DMS53 (cell line): ENCODE data around the gene POU2F1.

ENCODE experiments used
- DNase-seq: peaks from one replicate; lab custom pipeline; 2025; lab: John Stamatoyannopoulos, UW

POU2F1 gene

DNA sequence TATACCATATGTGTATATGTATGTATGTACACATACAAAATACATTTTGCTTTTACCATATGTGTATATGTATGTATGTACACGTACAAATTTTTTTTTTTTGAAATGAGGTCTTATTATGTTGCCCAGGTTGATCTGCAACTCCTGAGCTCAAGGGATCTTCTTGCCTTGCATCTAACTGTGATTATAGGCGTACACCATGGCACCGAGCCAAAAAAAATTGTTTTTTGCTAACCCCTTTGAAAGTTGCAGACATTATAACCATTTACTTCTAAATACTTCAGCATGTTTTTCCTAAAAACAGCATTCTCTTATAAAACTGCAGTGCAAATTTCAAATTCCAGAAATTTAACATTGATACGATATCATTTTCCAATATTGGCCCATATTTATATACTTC, 147.0 kb downstream of the POU2F1 start:
- DNase-seq: no peak

DNA sequence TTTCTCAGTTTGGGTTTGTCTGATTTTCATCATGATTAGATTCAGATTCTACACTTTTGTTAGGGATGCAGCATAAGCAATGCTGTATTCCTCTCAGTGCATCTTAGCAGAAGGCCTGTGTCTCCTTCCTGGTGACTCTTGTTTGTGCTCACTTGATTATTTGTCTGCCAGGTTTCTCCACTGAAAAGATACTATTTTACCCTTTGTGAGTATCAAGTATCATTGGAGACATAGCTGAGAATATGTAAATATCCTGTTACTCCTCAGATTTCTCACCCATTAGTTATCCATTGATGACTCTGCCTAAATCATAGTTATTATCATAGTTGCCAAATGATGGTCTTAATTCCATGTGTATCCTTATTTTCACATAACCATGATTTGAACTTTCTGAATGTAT, 148.5 kb downstream of the POU2F1 start:
- no peak for DNase-seq

DNA sequence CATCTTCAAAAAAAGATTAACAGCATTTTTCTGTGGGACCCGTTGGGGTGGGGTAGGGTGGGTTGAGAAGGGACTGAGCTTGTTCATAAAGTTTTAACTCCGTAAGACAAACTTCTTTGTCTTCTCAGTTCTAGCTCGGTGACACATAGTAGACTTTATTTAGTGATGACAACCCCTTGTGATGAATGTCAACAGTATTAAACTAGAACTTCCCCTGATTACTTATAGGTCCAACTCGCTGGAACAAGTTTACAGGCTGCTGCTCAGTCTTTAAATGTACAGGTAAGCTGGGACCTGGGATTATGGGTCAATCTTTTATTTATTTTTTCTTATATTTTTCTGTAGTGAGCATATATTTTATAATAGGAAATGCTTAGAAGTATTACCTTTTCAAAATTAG, 149.2 kb downstream of the POU2F1 start:
- no peak for DNase-seq

DNA sequence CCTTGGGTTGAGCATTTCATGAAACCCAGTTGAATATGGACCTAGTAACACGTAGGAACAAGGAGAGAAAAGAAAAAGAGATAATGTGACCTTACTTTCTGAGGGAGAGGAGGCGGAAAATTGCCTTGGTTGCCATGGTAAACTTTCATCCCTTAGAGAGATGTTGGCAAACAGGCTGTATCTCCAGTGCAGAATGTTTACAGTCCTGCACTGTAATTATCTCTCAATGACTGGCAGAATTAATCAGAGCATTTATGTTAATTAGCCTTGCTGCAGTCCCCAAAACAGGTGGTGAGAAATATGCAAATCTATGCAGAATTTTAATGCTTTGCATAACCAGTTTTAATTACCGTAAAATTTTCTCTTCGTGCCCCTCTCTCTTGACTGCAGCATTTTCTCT, 150.3 kb downstream of the POU2F1 start:
- no peak for DNase-seq

DNA sequence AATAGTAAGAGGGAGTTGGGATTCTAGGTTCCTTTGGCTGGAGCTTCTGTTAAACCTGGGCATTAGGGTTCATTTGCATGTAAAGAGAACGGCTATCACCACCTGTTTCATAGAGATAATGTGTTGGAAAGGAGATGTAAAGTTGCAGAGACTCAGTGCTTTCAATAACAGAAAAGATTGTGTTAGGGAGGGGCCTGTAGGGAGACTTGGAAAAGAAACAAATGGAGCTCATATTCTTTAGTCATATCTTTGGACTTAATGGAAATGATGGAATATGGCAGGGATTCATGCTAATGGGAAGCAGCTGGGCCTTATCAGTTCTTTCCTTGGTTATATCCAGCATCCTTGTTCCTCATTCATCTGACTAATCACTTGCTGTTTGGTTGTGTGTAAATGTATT, 152.7 kb downstream of the POU2F1 start:
- DNase-seq: no peak

DNA sequence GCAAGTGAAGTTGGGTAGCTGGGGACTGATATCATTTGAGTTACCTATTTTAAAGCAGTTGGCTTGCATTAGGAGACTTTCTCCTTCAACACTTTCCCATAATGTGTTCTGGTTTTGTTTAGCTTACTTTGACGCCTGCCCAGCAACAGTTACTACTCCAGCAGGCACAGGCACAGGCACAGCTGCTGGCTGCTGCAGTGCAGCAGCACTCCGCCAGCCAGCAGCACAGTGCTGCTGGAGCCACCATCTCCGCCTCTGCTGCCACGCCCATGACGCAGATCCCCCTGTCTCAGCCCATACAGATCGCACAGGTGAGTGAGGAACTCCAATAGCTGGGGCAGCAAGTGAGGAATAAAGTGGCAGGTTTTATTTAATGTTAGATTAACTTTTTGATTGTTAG, 153.3 kb downstream of the POU2F1 start:
- DNase-seq: no peak

DNA sequence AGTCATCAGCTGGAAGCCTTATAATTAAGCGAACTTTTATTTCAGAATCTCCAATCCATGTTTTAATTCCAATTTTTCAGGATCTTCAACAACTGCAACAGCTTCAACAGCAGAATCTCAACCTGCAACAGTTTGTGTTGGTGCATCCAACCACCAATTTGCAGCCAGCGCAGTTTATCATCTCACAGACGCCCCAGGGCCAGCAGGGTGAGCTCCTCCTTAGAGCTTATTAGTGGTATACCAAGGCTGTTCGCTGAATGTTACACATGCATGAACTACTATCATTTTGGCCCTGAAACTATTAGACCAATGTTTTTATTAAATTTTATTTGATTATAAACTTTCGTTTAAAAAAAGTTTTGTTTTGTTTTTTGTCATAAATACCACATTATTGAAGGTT, 155.3 kb downstream of the POU2F1 start:
- DNase-seq: no peak

DNA sequence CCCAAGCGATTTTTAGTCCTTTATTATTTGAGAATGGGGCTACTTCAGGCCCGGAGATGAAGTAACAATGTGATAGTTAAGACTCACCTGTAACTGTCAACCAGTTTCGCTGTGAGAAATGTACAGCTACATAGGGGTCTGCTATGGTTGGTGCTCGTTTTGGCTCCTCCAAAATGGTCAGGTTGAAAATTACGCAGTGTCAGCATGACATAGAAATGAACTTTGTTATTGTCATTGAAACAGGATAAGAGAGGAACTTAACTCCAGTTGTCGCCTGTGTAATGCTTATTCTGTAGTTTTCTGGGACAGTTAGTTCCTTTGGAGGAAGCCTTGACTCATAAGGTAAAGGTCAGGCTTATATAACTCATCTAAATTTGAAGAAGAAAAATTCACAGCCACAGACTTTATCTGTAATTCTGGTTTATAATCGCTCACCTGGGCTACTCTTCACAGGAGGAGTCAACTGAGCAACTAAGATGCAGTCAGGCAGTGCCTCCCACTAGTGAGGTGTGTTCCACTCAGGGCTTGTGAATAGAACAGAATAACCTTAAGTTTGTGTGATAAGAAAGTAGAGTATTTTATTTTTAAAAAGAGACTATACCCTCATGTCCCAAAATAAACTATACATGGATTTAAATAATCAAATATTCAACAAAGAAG, 166.7 kb downstream of the POU2F1 start:
- no peak for DNase-seq

DNA sequence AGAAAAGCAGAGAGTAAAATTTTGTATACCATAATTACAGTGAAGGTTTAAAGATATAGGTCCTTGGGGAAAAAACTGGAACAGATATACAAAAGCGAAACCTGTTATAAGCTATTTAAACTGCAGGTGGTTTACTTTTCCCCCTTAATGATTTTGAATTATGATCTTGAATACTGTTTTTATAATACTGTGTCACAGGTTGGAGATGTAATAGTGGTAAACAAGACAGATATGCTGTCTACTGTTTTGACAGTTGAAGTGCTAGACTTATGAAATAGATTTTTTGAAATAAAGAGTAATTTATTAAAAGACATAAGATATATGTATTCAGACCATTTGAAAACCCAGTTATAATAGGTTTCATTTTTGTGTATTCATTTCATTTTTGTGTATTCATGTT, 168.3 kb downstream of the POU2F1 start:
- no peak for DNase-seq

DNA sequence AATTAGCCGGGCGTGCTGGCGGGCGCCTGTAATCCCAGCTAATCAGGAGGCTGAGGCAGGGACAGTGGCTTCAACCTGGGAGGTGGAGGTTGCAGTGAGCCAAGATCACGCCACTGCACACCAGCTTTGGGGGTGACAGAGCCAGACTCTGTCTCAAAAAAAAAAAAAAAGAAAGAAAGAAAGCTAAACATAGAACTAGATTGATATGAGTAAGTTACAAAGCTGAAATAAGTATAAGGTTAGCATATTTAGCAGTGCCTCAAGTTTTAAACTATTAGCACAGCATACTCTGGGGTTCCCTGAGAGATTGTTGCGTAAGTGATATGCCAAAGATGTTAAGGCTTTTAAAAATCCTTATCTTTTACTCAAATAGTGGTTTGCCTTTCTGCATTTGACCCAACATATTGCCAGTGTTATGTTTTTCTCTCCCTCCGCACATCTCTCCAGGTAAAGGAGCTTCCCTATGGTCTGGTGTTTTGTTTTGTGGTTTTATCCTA, 171.6 kb downstream of the POU2F1 start:
- no peak for DNase-seq

DNA sequence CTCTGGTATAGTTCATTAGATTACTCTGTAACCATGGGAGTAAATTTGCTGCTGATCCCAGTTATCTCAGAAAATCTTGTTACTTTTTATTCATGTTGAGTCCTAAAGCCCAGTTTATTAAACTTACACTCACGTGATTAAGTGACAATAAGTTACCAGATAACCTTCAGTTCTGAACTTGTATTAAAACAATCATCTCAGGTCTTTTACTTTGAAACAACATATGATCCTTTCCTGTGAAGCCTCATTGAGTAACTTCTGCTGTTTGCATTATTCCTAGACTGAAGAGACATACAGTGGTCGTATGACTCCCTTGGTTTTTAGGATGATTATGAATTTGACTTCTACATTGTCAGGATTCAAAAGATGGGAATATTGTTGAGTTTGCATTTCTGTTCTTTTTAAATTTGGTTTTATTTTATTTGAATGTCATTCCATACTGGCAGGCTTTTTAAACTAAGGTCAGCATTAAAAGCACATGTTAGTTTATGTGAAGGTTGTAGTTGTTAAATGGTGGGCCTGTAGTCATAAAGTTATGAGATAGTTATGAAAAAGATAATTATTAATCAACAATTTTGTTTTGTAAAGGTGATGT, 179.8 kb downstream of the POU2F1 start:
- DNase-seq: no peak

DNA sequence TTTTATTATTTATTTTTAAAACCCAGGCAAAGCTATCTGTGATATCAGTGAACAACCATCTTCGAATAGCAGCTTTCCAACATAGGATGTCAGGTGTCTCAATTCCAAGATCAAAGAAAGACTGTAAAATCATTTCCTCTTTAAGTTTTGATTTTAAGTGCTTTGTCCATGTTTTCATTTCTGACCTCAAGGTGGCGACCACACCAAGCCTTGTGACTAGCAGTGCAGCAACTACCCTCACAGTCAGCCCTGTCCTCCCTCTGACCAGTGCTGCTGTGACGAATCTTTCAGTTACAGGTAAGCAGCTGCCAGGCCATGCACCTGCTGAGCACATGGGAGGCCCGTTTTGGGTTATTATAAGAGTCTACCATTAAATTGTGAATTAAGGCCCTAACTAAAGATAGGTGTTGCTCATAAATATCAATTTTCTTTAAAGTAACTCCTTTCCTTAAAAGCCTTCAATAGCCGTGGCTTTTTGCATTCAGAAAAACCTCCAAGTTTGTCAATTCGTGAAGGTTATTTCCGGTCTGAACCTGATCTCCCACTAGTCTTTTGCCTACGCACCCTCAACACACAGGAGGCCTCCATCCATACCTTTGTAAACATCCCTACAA, 180.7 kb downstream of the POU2F1 start:
- peak; percentile 92 for DNase-seq

DNA sequence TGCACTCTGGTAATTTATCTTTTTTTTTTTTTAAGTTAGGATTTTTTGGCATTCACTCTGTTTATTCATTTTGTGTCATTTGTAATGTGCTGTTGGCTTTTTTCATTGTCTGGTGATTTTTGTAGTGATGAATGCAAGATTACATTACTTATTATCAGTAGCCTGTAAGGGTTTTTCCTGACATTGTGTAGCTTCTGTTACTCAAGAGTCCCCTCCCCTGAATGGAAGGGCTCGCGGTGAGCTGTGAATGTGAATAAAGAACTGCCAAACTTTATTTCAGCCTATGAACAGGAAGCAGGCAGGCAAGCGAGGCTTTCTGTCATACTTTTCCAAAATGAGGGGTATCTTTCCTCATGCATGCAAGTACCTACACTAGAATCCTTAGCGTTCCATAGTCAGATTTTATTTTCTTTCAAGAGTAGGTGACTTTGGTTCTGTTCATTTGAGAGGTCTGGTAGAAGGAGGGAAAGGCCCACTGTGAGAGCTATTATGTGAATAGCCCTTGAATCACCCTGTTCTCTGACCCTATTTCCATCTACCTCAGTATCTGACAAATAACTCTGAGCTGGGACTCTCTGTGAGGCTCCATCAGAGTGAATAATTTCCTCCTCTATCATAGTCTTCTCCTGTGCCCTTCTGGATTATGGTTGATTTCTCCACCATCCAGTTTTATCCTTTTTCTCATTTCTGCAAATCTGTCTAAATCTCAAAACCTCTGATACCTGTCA, 183.6 kb downstream of the POU2F1 start:
- DNase-seq: no peak

DNA sequence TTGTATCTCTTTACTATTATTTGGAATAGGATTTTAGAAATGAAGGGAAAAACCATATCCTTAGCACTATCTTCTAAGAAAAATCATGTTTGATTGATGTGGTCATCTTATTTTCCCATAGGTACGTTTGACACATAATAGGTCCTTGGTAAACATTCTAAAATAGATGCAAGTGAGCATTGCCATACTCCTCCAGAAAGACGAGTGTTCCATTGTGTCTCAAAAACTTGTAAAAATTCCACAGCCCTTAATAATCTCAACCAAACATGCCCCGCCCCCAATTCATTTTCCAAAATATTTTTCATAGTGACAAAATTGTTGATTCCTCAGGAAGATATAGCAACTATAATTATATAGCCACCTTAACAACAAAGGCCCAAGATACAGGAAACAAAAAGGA, 184.2 kb downstream of the POU2F1 start:
- DNase-seq: no peak

DNA sequence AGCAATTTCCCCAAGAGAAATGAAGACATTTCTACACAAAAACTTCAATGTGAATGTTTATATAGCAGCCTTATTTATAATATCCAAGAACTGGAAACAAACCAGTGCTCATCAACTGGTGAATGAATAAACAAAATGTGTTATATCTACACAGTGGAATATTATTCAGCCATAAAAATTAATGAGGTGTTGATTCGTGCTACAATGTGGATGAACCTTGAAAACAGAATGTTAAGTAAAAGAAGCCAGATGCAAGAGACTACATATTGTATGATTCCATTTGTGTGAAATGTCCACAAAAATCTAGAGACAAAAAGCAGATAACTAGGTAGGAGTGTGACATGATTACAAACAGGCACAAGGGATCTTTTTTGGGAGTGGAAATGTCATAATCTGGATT, 187.7 kb downstream of the POU2F1 start:
- DNase-seq: no peak

DNA sequence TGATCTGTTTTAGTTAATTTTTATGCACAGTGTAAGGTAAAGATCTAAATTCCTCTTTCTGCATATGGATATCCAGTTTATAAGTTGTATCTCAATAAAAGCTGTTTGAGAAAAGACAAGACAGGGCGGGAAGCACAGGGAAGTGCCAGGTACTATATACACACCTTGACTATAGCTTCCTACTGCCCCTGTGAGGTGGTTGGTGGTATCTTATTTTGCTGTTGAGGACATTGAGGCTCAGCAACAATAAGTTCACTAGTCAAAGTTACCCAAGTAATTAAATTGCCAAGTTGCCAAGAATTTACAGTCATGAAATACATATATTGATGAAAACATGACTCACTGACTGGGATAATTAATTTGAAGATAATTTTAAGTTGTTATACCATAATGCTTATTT, 188.5 kb downstream of the POU2F1 start:
- peak; percentile 40 for DNase-seq

DNA sequence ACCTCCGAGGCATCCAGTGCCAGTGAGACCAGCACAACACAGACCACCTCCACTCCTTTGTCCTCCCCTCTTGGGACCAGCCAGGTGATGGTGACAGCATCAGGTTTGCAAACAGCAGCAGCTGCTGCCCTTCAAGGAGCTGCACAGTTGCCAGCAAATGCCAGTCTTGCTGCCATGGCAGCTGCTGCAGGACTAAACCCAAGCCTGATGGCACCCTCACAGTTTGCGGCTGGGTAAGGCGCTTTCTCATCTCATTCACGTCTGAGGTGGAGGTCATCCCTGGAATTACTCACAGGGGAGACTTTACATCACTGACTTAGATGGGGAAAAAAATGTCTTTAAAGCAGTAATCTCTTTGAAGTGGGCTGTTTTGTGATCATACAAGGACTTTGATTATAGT, 191.4 kb downstream of the POU2F1 start:
- peak; percentile 49 for DNase-seq

DNA sequence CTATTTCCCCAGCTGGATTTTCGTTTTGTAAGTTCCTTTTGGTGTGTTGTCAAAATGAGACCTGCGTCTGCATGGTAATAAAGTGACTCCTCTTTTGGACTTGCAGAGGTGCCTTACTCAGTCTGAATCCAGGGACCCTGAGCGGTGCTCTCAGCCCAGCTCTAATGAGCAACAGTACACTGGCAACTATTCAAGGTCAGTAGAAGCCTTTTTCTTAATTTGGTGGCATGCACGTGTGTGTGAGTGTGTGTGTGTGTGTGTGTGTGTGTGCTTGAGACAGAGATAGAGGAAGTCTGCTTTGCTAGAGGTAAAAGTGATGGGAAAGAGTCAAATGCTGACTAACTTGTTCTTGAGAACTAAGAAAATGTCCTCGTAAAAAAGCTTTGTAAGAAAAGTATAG, 192.2 kb downstream of the POU2F1 start:
- DNase-seq: no peak

DNA sequence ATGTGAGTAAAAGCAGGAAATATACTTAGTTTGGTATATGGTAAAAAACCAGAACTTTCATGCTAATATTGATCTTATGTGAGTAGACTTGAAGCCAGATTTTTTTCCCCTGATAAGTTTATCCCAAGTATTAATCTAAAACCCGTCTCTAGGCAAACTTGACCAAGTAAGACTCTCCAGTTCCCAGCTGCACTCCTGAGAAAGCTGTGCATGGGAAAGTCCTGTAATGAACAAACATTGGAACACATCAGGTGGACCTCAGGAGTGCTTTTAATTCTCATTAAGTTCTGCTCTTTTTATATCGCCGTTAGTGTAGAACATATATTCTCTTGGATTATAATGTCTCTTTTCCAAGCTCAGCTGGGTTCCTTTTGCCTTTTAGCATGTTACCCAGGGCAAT, 192.6 kb downstream of the POU2F1 start:
- no peak for DNase-seq

DNA sequence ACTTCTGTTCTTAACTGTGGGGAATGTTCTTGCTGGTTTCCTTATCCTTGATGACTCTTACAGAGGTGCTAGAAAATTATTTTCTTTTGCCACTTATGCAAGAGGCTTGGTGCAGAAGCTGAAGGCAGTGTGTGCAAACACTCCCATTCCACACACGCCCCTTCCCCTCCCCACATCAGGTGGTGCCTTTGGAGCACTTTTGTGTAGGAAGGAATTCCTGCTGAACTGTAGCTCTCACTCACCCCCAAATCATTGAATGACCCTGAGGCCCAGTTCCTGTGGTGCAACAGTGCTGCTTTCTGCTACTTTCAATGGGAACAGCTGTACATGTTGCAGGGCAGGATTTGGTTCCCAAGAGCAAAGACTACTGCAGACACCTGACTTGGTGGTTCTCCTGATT, 195.8 kb downstream of the POU2F1 start:
- DNase-seq: no peak

DNA sequence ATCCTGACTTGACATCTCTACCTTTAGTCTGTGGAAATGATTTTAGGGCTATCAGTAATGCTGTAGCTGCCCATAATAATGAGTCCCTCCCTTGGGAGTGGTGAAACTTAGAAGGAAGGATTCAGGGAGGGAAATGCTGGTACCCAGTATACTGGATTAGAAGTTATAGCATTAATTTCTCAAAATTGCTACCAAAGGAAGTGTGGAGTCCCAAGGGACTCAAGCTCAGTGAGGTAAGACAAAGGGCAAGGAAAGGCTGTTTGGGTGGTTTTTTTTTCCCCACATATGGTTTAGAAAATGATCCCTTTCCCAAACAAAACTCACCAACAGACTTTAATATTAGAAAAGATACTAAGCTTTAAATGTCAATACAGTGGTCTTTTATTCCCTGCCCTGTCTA, 197.7 kb downstream of the POU2F1 start:
- DNase-seq: no peak

DNA sequence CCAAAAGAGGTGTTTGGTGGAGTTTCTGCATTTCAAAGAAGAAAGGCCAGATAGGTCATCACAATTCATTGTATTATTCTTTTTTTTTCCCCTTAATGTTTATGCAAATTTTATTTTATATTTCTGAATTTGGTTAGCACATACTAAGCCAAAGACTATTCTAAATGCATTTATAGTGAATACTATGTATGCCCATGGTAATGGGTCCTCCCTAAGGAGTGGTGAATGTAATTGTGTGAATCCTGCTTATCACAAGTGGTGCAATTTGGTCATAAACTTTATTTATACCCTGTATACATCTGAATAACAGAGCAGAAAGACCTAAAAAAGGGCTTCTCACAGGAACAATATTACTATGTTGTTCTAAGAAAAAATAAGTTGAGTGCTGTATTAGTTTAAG, 198.6 kb downstream of the POU2F1 start:
- DNase-seq: no peak

DNA sequence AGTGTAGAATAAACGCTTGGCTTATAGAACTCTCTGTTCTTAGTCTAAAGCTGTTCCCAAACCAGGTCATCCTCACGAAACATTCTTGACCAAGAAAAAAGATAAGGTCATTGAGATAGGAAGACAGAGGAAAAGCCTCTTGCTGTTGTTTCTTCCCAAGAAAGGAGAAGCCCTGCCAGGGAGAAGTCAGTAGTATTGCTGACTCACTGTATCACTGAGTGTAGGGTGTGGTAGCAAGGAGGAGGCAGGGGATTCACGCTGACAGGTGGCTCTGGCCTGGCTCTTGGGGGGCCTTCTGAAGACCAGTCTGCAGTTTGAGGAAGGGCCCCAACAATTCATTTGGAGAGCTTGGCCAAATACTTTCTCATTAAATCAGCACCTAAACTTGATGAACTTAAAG, 199.8 kb downstream of the POU2F1 start:
- no peak for DNase-seq
